DND-41 (cell line): Measurements from ENCODE around the gene RAD9A.

Experiments used
- EZH2 ChIP-seq: IDR thresholded peaks from 3 replicates; pipeline ENCODE4 v1.6.1; 2012; ENCODE audit warnings: borderline replicate concordance, low read depth, mild to moderate bottlenecking, moderate library complexity, low read length, inconsistent platforms; ENCODE audit not compliant: severe bottlenecking
- TF ChIP-seq, protein P1 (sequence below): IDR thresholded peaks from 2 replicates; pipeline ENCODE4 v1.5.1; 2012; ENCODE audit warnings: borderline replicate concordance, low read length, moderate library complexity, mild to moderate bottlenecking; ENCODE audit not compliant: poor library complexity, severe bottlenecking; ENCODE audit errors: extremely low read depth

DNA sequence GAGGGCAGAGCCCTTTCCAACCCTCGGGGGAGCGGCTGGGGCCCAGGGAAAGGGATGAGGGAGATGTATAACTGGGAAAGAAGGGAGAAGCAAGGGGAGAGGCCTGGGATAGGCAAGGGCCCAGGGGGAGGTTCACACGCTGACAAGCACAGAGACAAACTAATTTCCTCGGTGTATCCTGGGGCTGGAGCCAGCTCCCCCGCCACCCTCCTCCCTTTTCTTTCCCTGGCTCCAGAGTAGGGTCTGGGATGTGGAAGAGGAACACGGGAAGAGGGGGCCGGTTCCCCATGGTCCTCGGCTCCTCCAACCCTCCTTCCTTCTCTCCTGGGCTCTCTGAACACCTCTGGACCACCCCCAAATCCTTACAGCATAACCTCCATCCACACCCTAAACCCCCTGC lies 25.2 kb upstream of the RAD9A start:
- TF ChIP-seq, protein P1, sequence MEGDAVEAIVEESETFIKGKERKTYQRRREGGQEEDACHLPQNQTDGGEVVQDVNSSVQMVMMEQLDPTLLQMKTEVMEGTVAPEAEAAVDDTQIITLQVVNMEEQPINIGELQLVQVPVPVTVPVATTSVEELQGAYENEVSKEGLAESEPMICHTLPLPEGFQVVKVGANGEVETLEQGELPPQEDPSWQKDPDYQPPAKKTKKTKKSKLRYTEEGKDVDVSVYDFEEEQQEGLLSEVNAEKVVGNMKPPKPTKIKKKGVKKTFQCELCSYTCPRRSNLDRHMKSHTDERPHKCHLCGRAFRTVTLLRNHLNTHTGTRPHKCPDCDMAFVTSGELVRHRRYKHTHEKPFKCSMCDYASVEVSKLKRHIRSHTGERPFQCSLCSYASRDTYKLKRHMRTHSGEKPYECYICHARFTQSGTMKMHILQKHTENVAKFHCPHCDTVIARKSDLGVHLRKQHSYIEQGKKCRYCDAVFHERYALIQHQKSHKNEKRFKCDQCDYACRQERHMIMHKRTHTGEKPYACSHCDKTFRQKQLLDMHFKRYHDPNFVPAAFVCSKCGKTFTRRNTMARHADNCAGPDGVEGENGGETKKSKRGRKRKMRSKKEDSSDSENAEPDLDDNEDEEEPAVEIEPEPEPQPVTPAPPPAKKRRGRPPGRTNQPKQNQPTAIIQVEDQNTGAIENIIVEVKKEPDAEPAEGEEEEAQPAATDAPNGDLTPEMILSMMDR, result no peak
- TF ChIP-seq EZH2, result no peak
